Gastroesophageal sphincter (tissue), 4 donors: ENCODE data around the gene PRELID1. TPM values are rescaled to one million over a fixed set of nuclear protein-coding genes. Genes with fewer than 3 reads are reported as not detected.

Experiments used
- ATAC-seq: fragments of 150-250 bp; one replicate; pipeline ENCODE4 v1.9.1; 2016; ENCODE audit warnings: mild to moderate bottlenecking, moderate library complexity
- H3K27ac ChIP-seq, 4 donors: fragments of 200-600 bp; sonication (generic) in 3 of 4; 1 replicate in 3 of 4; 2 replicates in 1 of 4; pipeline ENCODE4 v1.5.1; 2016 to 2019
- H3K27me3 ChIP-seq: fragments of 200-600 bp; sonication (generic); one replicate; pipeline ENCODE4 v1.5.1; 2019
- H3K36me3 ChIP-seq, 2 donors: fragments of 200-600 bp; sonication (generic); one replicate each; pipeline ENCODE4 v1.5.1; 2019; ENCODE audit warnings: control low read depth in 1 of 2
- H3K4me1 ChIP-seq, 3 donors: fragments of 200-600 bp; sonication (generic); 1 replicate in 2 of 3; 2 replicates in 1 of 3; pipeline ENCODE4 v1.5.1; 2016 to 2019; ENCODE audit warnings: control low read depth in 2 of 3
- H3K4me3 ChIP-seq, 2 donors: fragments of 200-600 bp; sonication (generic); one replicate each; pipeline ENCODE4 v1.5.1; 2019; ENCODE audit warnings: mild to moderate bottlenecking in 1 of 2, moderate library complexity in 1 of 2
- H3K9me3 ChIP-seq, 3 donors: fragments of 200-600 bp; sonication (generic); one replicate each; pipeline ENCODE4 v1.5.1; 2017 to 2019; ENCODE audit warnings: control low read depth in 2 of 3
- CTCF ChIP-seq, 4 experiments: fragments of 200-600 bp in 2 of 4; fragments of 450-650 bp in 2 of 4; sonication (generic) in 1 of 4; IDR thresholded peaks; one replicate each; pipeline ENCODE4 v1.5.1; 2017 to 2019; ENCODE audit warnings: antibody characterized with exemption in 4 of 4, mild to moderate bottlenecking in 2 of 4, moderate library complexity in 2 of 4
- EP300 ChIP-seq: sonication (generic); formaldehyde crosslinking; IDR thresholded peaks from one replicate; pipeline ENCODE4 v1.6.1; 2017; ENCODE audit warnings: antibody characterized with exemption, mild to moderate bottlenecking
- POLR2A ChIP-seq, 2 donors: fragments of 450-650 bp; IDR thresholded peaks; one replicate each; pipeline ENCODE4 v1.6.1; 2017; ENCODE audit warnings: antibody characterized with exemption in 2 of 2, mild to moderate bottlenecking in 2 of 2, moderate library complexity in 1 of 2
- POLR2AphosphoS5 ChIP-seq: sonication (generic); formaldehyde crosslinking; IDR thresholded peaks from one replicate; pipeline ENCODE4 v1.6.1; 2017; ENCODE audit warnings: antibody characterized with exemption
- WGBS, 2 donors: methylation state at CpG; one replicate each; pipeline ENCODE4 v1.1.5; 2018; ENCODE audit warnings: low coverage in 1 of 2; 5-methylcytosine and 5-hydroxymethylcytosine counted together
- total RNA-seq, 4 donors: library from RNA; depleted of rRNA; stranded (reverse); fragments of >200 nt; gene quantifications; one replicate each; pipeline ENCODE4 v1.1.0, GENCODE V29; 2016

PRELID1 gene
- total RNA-seq, 4 donors from 2014 or later = 60.4 to 97.5 (median 73.5) TPM

- no peak for TF ChIP-seq POLR2A (IDR thresholded peaks at IDR 0.05)
- TF ChIP-seq EP300 = no peak
- TF ChIP-seq CTCF (IDR thresholded peaks at IDR 0.05) = no peak
- no peak for TF ChIP-seq POLR2AphosphoS5
- H3K27me3 ChIP-seq = no peaks in the 10 kb centered on the region
- H3K27ac ChIP-seq = peak overlapping the region in 1 of 4 donors; percentile 74
- no peak for ATAC-seq
- H3K4me1 ChIP-seq = peaks cover 0 to 32% (median 18%) of the 10 kb centered on the region in 3 donors
- peaks cover 0 to 22% of the 10 kb centered on the region in 2 donors for H3K36me3 ChIP-seq
- no peaks in the 10 kb centered on the region for H3K9me3 ChIP-seq
- peak overlapping the region in 1 of 2 donors; percentile 63 for H3K4me3 ChIP-seq
- 16 to 33% methylated on average over 5 to 8 of the region's 20 CpGs for WGBS, 2 donors
These were observed 7.3 kb downstream of the PRELID1 start for GRCh38 chr5:177310757-177311391.

GRCh38 chr5:177311392-177311722 lies 7.8 kb downstream of the PRELID1 start:
- Histone ChIP-seq H3K4me1 (peaks cover 0 to 28% (median 18%) of the 10 kb centered on the region in 3 donors), H3K9me3 (no peaks in the 10 kb centered on the region), H3K27ac (peak overlapping the region in 2 of 4 donors; percentile 56 to 74), H3K27me3 (no peaks in the 10 kb centered on the region), H3K4me3 (peak overlapping the region; percentile 36 to 63), H3K36me3 (peaks cover 0 to 17% of the 10 kb centered on the region in 2 donors)
- no peak for TF ChIP-seq CTCF (IDR thresholded peaks at IDR 0.05)
- TF ChIP-seq EP300 = no peak
- TF ChIP-seq POLR2A (IDR thresholded peaks at IDR 0.05) = no peak
- no peak for TF ChIP-seq POLR2AphosphoS5
- ATAC-seq = peak; percentile 2
- WGBS, 2 donors = no CpG with 5 or more reads among the region's 23 CpGs

GRCh38 chr5:177311723-177312648 lies 8.4 kb downstream of the PRELID1 start, which contains the start of gene MXD3:
Gene MXD3, minus strand, starts transcription at chr5:177311898. Its CDS starts 68 bp downstream, at chr5:177311830.
- peak; percentile 95 for ATAC-seq
- H3K27ac ChIP-seq = peak within 1 kb of the TSS in 3 of 4 donors; percentile 26 to 74 (median 56)
- TF ChIP-seq POLR2AphosphoS5 (peak; percentile 27), POLR2A (IDR thresholded peaks at IDR 0.05) (no peak)
- no peaks in the 10 kb centered on the region for H3K9me3 ChIP-seq
- 0% methylated on average over 4 of the region's 78 CpGs; no CpG with 5 or more reads in 1 of the 2 donors for WGBS, 2 donors
- H3K36me3 ChIP-seq = peaks cover 0 to 13% of the 10 kb centered on the region in 2 donors
- H3K4me1 ChIP-seq = peaks cover 0 to 28% (median 18%) of the 10 kb centered on the region in 3 donors
- no peaks in the 10 kb centered on the region for H3K27me3 ChIP-seq
- H3K4me3 ChIP-seq = peak within 1 kb of the TSS; percentile 36 to 63

- ATAC-seq = no peak
- 17% methylated on average over 7 of the region's 19 CpGs; no CpG with 5 or more reads in 1 of the 2 donors for WGBS, 2 donors
- no peak for TF ChIP-seq POLR2AphosphoS5
- TF ChIP-seq CTCF (IDR thresholded peaks at IDR 0.05) = no peak
- TF ChIP-seq POLR2A (IDR thresholded peaks at IDR 0.05) = no peak
- no peak for TF ChIP-seq EP300
- Histone ChIP-seq H3K4me3 (peak overlapping the region in 1 of 2 donors; percentile 63), H3K27me3 (no peaks in the 10 kb centered on the region), H3K27ac (peak overlapping the region in 1 of 4 donors; percentile 74), H3K4me1 (peaks cover 0 to 28% (median 18%) of the 10 kb centered on the region in 3 donors), H3K9me3 (no peaks in the 10 kb centered on the region), H3K36me3 (peaks cover 0 to 11% of the 10 kb centered on the region in 2 donors)
These were observed 9.1 kb downstream of the PRELID1 start for GRCh38 chr5:177312649-177313181.
